Nephron (organoid): Measurements from ENCODE around the gene FGF1.
A peak's percentile ranks its signal among the peaks of the same experiment; 100 is the strongest.

ENCODE experiments used
- H3K27ac Mint-ChIP-seq, 3 experiments: 2 replicates each; pipeline ENCODE4 v1.8.0; 2020; ENCODE audit warnings: mixed read lengths in 3 of 3, mild to moderate bottlenecking in 2 of 3, moderate library complexity in 1 of 3
- H3K27me3 Mint-ChIP-seq: 2 replicates; pipeline ENCODE4 v1.8.0; 2021; ENCODE audit warnings: low read depth, mild to moderate bottlenecking, moderate library complexity, mixed read lengths
- H3K36me3 Mint-ChIP-seq: 2 replicates; pipeline ENCODE4 v1.8.0; 2020; ENCODE audit warnings: low read depth, mixed read lengths
- H3K4me1 Mint-ChIP-seq: 2 replicates; pipeline ENCODE4 v1.8.0; 2020; ENCODE audit warnings: mixed read lengths
- H3K4me3 Mint-ChIP-seq, 3 experiments: 2 replicates each; pipeline ENCODE4 v1.8.0; 2020; ENCODE audit warnings: mild to moderate bottlenecking in 3 of 3, mixed read lengths in 3 of 3, moderate library complexity in 2 of 3
- H3K9me3 Mint-ChIP-seq: 2 replicates; pipeline ENCODE4 v1.8.0; 2020; ENCODE audit warnings: mixed read lengths
- TF ChIP-seq, protein P1 (sequence below), 3 experiments: fragments of 200-600 bp; sonication (generic); IDR thresholded peaks; one replicate each; pipeline ENCODE4 v1.5.0; 2021; ENCODE audit warnings: antibody characterized with exemption in 3 of 3; ENCODE audit not compliant: unreplicated experiment in 3 of 3

The FGF1 gene

DNA sequence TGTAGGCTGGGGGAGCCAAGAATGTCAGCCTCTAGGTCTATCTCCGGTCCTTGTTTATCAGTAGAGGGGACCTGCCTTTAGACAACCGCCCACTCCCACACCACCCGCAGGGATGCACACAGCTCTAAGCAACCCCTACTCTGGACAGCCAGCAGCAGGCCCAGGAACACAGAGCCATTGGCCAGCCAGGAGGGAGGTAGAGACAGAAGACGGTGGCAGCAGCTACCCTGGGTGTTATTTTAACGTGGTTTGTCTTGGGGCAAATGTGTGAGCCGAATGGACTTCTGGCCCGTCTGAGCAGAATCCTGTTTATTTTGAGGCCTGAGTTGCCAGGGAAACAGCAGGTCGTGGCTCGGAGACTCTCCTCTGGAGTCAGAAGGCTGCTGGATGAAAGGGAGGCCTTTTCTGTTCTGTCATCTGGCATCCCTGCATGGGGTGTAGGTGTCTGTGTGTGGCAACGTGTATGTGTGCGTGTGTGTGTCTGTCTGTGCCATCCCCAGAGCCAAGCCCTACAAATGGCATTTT, 382 bp upstream of the FGF1 start:
- no peaks in the 10 kb centered on the region for H3K36me3 Mint-ChIP-seq
- TF ChIP-seq, protein P1, sequence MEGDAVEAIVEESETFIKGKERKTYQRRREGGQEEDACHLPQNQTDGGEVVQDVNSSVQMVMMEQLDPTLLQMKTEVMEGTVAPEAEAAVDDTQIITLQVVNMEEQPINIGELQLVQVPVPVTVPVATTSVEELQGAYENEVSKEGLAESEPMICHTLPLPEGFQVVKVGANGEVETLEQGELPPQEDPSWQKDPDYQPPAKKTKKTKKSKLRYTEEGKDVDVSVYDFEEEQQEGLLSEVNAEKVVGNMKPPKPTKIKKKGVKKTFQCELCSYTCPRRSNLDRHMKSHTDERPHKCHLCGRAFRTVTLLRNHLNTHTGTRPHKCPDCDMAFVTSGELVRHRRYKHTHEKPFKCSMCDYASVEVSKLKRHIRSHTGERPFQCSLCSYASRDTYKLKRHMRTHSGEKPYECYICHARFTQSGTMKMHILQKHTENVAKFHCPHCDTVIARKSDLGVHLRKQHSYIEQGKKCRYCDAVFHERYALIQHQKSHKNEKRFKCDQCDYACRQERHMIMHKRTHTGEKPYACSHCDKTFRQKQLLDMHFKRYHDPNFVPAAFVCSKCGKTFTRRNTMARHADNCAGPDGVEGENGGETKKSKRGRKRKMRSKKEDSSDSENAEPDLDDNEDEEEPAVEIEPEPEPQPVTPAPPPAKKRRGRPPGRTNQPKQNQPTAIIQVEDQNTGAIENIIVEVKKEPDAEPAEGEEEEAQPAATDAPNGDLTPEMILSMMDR (IDR thresholded peaks at IDR 0.05; ENCODE audit: unreplicated experiment in 3 of 3), result no peak
- H3K27ac Mint-ChIP-seq, result peak overlapping the region; percentile 42 to 62 (median 53)

DNA sequence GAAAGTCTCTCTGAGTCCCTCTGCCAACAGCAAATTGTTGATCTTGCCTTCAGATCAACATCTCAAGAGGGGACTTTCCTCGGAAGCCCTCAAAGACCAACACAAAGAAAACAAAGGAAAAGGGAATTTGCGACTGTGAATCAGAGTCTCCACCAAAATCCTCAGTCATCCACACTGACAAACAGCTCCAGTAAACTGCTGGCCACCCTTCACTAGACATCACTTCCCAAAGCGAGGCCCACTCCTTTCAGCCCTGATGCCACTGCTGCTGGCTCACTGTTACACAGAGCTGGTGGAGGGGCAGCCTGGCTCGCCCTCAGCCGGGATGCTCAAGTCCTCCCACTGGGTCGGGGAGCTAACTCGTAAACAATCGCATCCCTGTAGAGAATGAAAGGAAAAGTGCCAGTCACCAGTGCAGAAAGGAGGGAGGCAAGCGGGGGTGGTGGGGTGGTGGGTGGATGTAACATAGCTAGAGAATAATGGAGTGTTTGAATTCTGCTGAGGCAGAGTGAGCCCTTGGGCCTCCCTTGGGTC, 1.3 kb downstream of the FGF1 start:
- TF ChIP-seq, protein P1 (IDR thresholded peaks at IDR 0.05; ENCODE audit: unreplicated experiment in 3 of 3), result no peak
- Mint-ChIP-seq H3K36me3 (no peaks in the 10 kb centered on the region), H3K4me3 (no peak overlapping the region), H3K27ac (peak overlapping the region; percentile 65 to 74 (median 72)), H3K4me1 (peaks cover 43% of the 10 kb centered on the region), H3K27me3 (peaks cover 18% of the 10 kb centered on the region), H3K9me3 (no peaks in the 10 kb centered on the region)

More for the DNA sequence above, 382 bp upstream of the FGF1 start:
- H3K9me3 Mint-ChIP-seq, result no peaks in the 10 kb centered on the region
- peaks cover 18% of the 10 kb centered on the region for H3K27me3 Mint-ChIP-seq
- H3K4me1 Mint-ChIP-seq, result peaks cover 43% of the 10 kb centered on the region
- H3K4me3 Mint-ChIP-seq, result no peak overlapping the region

DNA sequence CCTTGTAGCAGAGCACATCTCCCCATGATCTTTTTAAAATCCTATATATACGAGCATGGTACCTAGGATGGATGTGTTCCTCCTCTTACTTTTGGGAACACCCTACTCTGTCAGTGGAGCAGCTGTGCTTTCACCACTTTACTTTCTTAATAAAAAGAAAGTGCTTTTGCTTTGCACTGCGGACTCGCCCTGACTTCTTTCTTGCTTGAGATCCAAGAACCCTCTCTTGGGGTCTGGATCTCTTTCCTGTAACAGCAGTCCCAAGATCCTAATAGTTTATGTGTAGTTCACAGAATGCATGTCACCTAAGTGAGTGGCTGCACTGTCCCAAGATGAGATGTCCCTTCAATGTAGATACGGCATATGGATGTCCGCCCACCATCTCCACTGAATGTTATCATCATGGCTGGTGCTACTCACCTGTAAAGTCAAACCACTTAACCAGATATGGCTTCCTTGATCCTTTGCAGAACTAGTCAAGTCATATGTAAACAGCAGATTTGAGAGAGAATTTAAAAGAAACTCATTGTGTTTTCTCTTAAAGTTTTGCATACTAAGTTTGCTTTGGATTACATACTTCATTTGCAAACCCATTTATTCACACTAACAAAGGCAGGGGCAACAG, 1.9 kb downstream of the FGF1 start:
- TF ChIP-seq, protein P1 (IDR thresholded peaks at IDR 0.05; ENCODE audit: unreplicated experiment in 3 of 3), result no peak
- peaks cover 40% of the 10 kb centered on the region for H3K4me1 Mint-ChIP-seq
- no peaks in the 10 kb centered on the region for H3K9me3 Mint-ChIP-seq
- H3K27me3 Mint-ChIP-seq, result peaks cover 18% of the 10 kb centered on the region
- peak overlapping the region in 1 of 3 experiments; percentile 72 for H3K27ac Mint-ChIP-seq
- no peak overlapping the region for H3K4me3 Mint-ChIP-seq
- H3K36me3 Mint-ChIP-seq, result no peaks in the 10 kb centered on the region

DNA sequence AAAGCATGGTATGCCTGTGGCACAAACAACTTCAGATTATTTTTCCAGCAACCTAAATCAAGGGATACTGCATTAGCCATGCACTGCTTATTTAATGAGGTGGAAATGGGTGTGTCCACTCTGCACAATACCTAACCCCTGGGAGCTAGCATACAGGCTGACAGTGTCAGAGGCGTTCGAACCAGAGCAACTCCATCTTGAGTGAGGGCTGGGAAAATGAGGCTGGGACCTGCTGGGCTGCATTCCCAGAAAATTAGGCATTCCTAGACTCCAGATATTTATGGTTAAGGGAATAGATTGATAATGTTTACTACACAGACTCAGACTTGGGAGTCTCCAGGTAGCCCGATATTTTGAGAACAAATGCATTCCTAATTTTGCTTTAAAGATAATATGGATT, 2.8 kb downstream of the FGF1 start:
- Mint-ChIP-seq H3K36me3 (no peaks in the 10 kb centered on the region), H3K27ac (no peak overlapping the region), H3K4me3 (no peak overlapping the region), H3K27me3 (peaks cover 14% of the 10 kb centered on the region), H3K4me1 (peaks cover 32% of the 10 kb centered on the region), H3K9me3 (no peaks in the 10 kb centered on the region)
- TF ChIP-seq, protein P1 (IDR thresholded peaks at IDR 0.05; ENCODE audit: unreplicated experiment in 3 of 3), result no peak

DNA sequence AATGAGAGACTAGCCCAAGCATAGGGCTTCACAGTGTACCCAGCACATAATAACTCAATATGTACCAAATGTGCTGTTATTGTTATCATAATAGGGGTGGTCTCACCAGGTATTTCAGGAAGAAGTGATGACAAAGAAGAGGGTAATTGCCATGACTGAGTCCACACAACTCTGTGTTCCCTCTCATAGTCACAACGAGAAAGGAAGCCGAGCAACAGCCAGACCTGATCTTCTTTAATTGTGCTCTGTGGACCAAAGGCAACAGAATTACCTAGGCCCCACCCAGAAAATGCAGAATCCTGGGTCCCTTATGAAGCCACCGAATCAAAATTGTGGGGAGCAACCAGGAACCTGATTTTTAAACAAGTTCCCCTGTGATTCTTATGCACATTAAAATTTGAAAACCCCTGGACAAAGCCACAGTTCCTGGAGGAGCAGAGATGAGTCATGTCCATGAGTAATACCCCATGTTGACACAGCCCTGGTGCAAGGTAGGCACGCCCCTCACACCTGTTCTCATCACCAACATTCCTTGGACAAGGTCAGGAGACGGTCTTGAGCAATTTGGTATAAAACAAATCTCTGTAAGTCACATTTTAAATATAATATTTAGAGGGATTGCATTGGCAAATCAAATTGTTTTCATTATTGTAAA, 5.2 kb downstream of the FGF1 start:
- Mint-ChIP-seq H3K36me3 (no peaks in the 10 kb centered on the region), H3K27ac (no peak overlapping the region), H3K4me1 (peaks cover 18% of the 10 kb centered on the region), H3K4me3 (no peak overlapping the region), H3K27me3 (peaks cover 8% of the 10 kb centered on the region), H3K9me3 (no peaks in the 10 kb centered on the region)
- TF ChIP-seq, protein P1 (IDR thresholded peaks at IDR 0.05; ENCODE audit: unreplicated experiment in 3 of 3), result no peak
